Aorta (tissue), 5 donors: ENCODE measurements around the gene MAPK14. TPM values are rescaled to one million over a fixed set of nuclear protein-coding genes. Genes with fewer than 3 reads are reported as not detected.

Experiments used
- ATAC-seq: fragments of 200-7000 bp; cut with Tn5 transposase; one replicate; pipeline ENCODE4 v1.9.1; 2022; ENCODE audit warnings: moderate library complexity; ENCODE audit not compliant: low FRiP score
- DNase-seq, 2 donors: peaks; one replicate each; pipeline ENCODE4 v3.0.0-alpha.2; 2020
- H3K27ac ChIP-seq, 2 donors: one replicate each; pipeline ENCODE4 v1.5.1; 2013; ENCODE audit warnings: low read length in 2 of 2, mild to moderate bottlenecking in 2 of 2, moderate library complexity in 2 of 2, control low read depth in 1 of 2, inconsistent platforms in 1 of 2, low read depth in 1 of 2
- H3K27me3 ChIP-seq, 2 donors: one replicate each; pipeline ENCODE4 v1.6.1; 2013; ENCODE audit warnings: control low read depth in 1 of 2, low read length in 1 of 2, mild to moderate bottlenecking in 1 of 2, moderate library complexity in 1 of 2; ENCODE audit not compliant: insufficient read depth in 2 of 2, control insufficient read depth in 1 of 2
- H3K36me3 ChIP-seq, 2 donors: one replicate each; pipeline ENCODE4 v1.6.1; 2013; ENCODE audit warnings: control low read depth in 1 of 2, low read length in 1 of 2, mild to moderate bottlenecking in 1 of 2; ENCODE audit not compliant: insufficient read depth in 2 of 2, control insufficient read depth in 1 of 2
- H3K4me1 ChIP-seq, 2 donors: one replicate each; pipeline ENCODE4 v1.6.1; 2013; ENCODE audit warnings: low read length in 2 of 2, control low read depth in 1 of 2, mild to moderate bottlenecking in 1 of 2, moderate library complexity in 1 of 2; ENCODE audit not compliant: insufficient read depth in 2 of 2, control insufficient read depth in 1 of 2
- H3K4me3 ChIP-seq, 2 donors: one replicate each; pipeline ENCODE4 v1.5.1; 2013; ENCODE audit warnings: low read length in 2 of 2, control low read depth in 1 of 2, mild to moderate bottlenecking in 1 of 2
- H3K9me3 ChIP-seq: one replicate; pipeline ENCODE4 v1.6.1; 2013; ENCODE audit warnings: mild to moderate bottlenecking, low read length; ENCODE audit not compliant: control insufficient read depth
- WGBS, 2 donors: extraction: QIAGEN DNeasy Blood & Tissue Kit; methylation state at CpG; one replicate each; pipeline ENCODE4 v1.1.7; 2013; 5-methylcytosine and 5-hydroxymethylcytosine counted together
- intact Hi-C, 2 donors: fragments of 100-400 bp; cut with DNase I; formaldehyde crosslinking; loops; one replicate each; pipeline versions ENCODE4 v1.14.2 to v1.15.0; 2022
- polyA plus RNA-seq, 2 donors: library from polyadenylated mRNA; stranded (reverse); fragments of 200-250 nt; gene quantifications; one replicate each; pipeline ENCODE4 v1.2.3, GENCODE V29; 2013
- total RNA-seq, 2 donors: library from RNA; stranded (reverse); fragmentation: NEBNext Ultra II Directional; extraction: Animal tissue kit (Norgen Biotek cat#: 25700); gene quantifications; one replicate each; pipeline ENCODE4 v1.2.1, GENCODE V29; 2021
- donor health status: healthy with polysubstance abuse.
- donor health status: Bipolar disorder and iron deficiency.
- donor health status: DM: no; HTN: no; CAD: no.
- donor health status: DM: no; HTN: no; CAD: no.
- donor health status: DM: yes; HTN: yes; CAD: no.

The MAPK14 gene
- total and polyA plus RNA-seq, 4 donors: 19.8 to 62.0 (median 38.5) TPM

DNA sequence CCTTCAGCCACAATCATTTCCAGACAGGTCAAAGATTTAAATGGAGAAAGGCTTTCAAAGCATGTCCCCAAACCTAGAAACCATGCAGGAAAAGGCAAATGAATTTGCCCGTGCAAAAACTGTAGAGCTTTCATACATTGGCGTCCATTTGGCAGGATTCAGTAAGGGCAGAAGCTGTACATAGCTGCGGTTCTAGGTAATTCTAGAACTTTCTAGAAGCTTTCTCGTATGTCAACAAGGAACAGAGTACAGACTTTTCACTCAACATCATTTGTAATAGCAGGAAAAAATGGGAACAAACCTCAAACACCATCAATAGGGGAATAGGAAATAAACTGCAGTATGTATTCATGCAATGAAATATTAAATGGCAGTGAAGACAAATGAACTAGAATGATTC lies 91.6 kb downstream of the MAPK14 start:
- no peaks in the 10 kb centered on the region for H3K4me1 ChIP-seq
- intact Hi-C loops: no loop called here
- H3K36me3 ChIP-seq: peaks cover 0 to 2% of the 10 kb centered on the region in 2 donors
- no peak overlapping the region for H3K4me3 ChIP-seq
- WGBS, 2 donors: 74 to 79% methylated on average over 4 of the region's 4 CpGs
- H3K9me3 ChIP-seq: no peaks in the 10 kb centered on the region
- ATAC-seq (no peak), DNase-seq (no peak)
- H3K27ac ChIP-seq: no peak overlapping the region
- H3K27me3 ChIP-seq: no peaks in the 10 kb centered on the region

DNA sequence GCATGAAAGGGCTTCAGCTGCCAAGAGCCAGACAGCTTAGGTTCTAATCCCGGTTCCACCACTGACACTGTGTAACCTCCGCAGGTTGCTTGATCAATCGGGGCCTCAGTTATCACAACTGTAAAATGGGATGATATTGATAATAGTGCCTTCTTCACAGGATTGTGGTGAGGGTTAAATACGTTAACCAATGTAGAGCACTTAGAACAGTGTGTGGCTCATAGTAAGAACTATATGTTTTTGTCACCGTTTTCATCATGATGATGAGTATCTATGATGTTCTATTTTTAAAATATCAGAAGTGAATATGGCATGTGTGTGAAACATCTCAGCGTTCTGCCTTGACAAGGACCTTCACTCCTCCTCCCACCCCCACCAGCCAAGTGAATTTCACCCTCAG lies 92.4 kb downstream of the MAPK14 start:
- no peaks in the 10 kb centered on the region for H3K4me1 ChIP-seq
- no peaks in the 10 kb centered on the region for H3K9me3 ChIP-seq
- H3K36me3 ChIP-seq: peaks cover 0 to 2% of the 10 kb centered on the region in 2 donors
- WGBS, 2 donors: 87 to 89% methylated on average over 6 of the region's 6 CpGs
- H3K27me3 ChIP-seq: no peaks in the 10 kb centered on the region
- no peak overlapping the region for H3K4me3 ChIP-seq
- no peak for DNase-seq
- intact Hi-C loops: loop anchor here (5.0 to 10.0 kb wide), 3 partner anchors 75 to 247 kb away; partner anchors contain the start of gene BRPF3 (in 1 of the 2)
- ATAC-seq: no peak
- no peak overlapping the region for H3K27ac ChIP-seq

DNA sequence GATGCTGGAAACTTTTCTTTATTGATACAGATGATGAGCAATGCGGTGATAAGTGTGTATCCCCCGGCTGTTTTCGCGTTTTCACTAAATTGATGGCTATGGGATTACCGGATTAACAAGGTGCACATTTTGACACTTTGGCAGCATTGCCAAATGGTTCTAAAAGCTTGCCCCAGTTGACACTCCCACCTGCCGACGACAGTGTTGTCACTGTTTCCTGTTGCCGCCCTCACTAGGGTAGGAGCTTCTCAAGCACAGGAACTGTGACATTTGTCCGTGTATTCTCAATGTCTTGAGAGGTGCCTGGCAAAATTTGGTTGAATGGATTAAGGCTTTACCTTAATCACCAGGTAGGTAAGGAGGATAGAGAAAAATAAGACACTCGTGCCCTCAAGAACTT lies 92.9 kb downstream of the MAPK14 start:
- Histone ChIP-seq H3K4me3 (no peak overlapping the region), H3K4me1 (no peaks in the 10 kb centered on the region), H3K36me3 (peaks cover 0 to 2% of the 10 kb centered on the region in 2 donors), H3K27me3 (no peaks in the 10 kb centered on the region), H3K27ac (no peak overlapping the region), H3K9me3 (no peaks in the 10 kb centered on the region)
- intact Hi-C loops: loop anchor here (5.0 to 10.0 kb wide), 3 partner anchors 74 to 247 kb away; partner anchors contain the start of gene BRPF3 (in 1 of the 2)
- ATAC-seq: no peak
- DNase-seq: no peak
- WGBS, 2 donors: 52 to 54% methylated on average over 10 of the region's 10 CpGs

DNA sequence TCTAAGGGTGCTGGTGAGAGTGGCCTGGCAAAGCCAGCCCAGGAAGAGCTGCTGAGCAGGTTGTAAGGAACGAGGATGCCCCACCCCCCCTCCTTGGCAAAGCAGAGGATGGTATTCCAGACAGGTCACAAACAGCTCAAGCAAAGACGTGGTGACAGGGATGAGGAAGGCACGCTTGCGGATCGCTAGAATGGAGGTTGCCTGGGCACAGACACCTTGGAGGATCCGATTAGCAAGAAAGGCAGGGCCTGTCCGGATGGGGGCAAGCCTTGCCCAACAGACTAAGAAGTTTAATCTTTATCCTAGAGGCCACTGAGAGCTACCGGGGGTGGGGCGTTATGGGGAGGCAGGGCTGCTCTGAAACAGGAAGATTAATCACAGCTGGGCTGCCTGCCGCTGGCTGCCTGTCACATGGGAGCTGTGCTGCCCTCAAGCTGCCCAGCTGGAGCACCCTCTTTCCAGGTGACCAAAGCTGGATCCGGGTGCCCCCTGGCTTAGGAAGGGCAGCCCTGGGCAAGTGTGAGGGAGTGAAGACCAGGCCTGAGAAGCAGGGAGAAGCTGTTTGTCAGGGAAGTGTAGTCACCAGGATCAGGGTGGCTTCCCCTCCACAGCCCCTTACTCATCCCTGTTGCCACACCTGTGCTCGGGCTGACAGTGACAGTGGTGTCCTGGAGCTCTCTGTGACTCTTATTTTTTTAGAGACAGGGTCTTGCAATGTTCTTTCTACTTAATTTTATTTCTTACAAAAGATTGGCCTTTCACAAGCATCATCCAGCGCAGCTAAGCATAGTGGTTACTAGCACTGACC lies 93.6 kb downstream of the MAPK14 start:
- intact Hi-C loops: loop anchor here (5.0 to 10.0 kb wide), 3 partner anchors 74 to 246 kb away; partner anchors contain the start of gene BRPF3 (in 1 of the 2)
- peak in 1 of 2 donors; percentile 80 for DNase-seq
- Histone ChIP-seq H3K36me3 (peaks cover 0 to 2% of the 10 kb centered on the region in 2 donors), H3K27ac (no peak overlapping the region), H3K27me3 (no peaks in the 10 kb centered on the region), H3K4me1 (no peaks in the 10 kb centered on the region), H3K9me3 (no peaks in the 10 kb centered on the region), H3K4me3 (no peak overlapping the region)
- WGBS, 2 donors: 43 to 48% methylated on average over 13 of the region's 13 CpGs
- peak; percentile 22 for ATAC-seq

DNA sequence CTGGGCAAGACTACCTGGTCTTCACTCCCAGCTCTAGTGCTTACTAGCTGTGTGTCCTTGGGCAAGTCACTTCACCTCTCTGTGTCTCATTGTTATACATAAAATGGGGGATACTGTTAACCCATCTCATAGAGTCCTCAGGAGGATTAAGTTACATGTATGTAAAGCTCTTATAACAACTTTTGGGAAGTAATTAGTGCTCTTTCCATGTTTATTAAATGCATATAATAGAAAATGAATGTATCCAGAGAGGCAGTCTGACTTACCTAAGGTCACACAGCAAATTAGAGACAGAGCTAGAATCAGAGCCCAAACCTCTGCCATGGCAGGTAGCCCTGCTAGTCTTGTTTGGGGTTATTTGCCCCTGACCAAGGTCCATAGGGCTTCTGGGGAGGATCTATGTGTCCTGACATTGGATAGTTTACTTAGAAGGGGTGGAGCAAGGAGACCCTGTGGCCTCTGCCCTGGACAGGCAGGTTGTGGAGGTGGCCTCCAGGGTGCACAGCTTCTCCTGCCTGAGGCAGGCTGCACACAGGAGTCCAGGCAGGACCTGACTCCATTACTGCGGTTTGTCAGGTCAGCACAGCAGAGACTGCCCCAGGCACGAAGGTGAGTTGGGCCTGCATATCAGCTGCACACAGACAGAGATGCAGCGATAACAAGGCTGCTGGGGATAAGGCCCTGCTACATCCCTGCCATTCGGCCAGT lies 94.3 kb downstream of the MAPK14 start:
- no peak overlapping the region for H3K27ac ChIP-seq
- no peaks in the 10 kb centered on the region for H3K9me3 ChIP-seq
- H3K4me3 ChIP-seq: no peak overlapping the region
- DNase-seq (no peak), ATAC-seq (no peak)
- H3K4me1 ChIP-seq: no peaks in the 10 kb centered on the region
- peaks cover 0 to 2% of the 10 kb centered on the region in 2 donors for H3K36me3 ChIP-seq
- 82 to 88% methylated on average over 4 of the region's 4 CpGs for WGBS, 2 donors
- intact Hi-C loops: loop anchor here (5.0 to 10.0 kb wide), 3 partner anchors 73 to 245 kb away; partner anchors contain the start of gene BRPF3 (in 1 of the 2)
- no peaks in the 10 kb centered on the region for H3K27me3 ChIP-seq

DNA sequence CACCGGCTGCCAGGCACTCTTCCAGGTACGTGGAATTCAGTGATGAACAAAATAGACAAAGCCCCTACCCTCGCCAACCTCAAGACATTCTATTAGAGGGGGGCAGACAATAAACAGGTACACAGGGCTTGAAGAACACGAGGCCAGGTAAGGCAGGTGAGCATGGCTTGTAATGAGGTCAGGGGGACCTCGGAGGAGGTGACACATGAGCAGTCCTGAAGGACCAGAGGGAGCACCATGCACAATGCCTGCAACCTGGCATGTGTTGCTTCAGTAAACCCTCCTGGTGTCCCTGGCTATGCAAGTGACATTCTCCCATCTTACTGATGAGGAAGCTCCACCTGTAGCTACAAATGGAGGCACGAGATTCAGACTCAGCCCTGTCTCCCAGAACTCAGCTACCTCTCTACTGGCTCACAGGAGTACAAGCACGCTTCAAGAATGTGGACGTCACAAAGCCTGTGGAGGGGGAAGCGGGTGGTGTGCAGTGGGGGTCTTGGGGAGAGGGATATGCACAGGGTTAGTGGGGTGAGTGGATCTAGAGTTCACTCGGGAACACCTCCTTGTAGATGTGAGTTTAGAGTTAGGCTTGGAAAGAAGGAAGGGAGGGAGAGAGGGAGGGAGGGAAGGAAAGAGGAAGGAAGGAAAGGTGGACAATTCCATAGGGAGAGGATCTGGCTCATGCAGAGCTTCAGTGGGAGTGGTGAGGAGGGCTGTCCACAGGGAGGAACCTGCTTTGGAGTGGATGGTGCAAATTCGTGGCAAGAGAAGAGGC lies 95.1 kb downstream of the MAPK14 start:
- DNase-seq (no peak), ATAC-seq (no peak)
- H3K36me3 ChIP-seq: no peaks in the 10 kb centered on the region
- no peaks in the 10 kb centered on the region for H3K9me3 ChIP-seq
- H3K27me3 ChIP-seq: no peaks in the 10 kb centered on the region
- no peaks in the 10 kb centered on the region for H3K4me1 ChIP-seq
- H3K4me3 ChIP-seq: no peak overlapping the region
- intact Hi-C loops: loop anchor here (5.0 to 10.0 kb wide), 3 partner anchors 72 to 245 kb away; partner anchors contain the start of gene BRPF3 (in 1 of the 2)
- 76 to 79% methylated on average over 11 of the region's 11 CpGs for WGBS, 2 donors
- H3K27ac ChIP-seq: no peak overlapping the region

DNA sequence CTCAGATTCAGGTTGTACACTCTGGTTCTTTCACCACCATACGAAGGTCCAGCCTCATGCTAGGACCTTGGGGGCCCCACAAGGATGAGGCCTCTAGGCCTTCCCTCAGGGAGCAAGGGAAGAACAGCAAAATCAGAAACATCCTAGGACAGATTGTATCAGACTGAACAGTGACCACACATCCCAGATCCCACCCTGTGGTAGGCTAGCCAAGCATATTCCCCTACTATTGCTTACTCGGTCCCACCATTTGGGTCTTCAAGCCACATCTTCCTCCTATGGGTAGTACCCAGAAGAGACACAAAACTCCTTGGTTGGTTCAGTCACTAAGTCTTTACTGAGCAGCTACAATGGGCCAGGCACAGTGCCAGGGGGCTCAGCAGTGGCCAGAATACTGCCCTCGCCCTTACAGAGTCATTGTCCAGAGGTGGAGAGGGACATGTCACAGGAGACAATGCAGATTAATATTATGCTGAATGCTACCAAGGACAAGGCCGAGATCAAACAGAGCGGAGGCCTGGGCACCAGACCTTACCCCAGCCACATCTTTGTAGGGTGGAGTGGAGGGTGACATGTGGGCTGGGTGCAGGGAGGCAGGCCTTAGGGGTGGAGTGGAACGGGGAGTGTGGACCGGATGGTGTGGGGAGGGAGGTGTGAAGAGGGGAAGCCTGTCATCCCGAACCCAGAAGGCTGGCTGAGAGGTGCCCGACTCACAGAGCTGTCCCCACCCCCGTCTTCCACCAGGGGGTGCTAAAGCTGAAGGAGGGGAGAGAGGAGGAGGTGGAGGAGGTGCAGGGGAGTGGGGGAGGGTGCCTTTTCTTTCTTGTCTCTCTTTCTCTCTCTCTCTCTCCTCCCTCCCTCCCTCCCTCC lies 95.9 kb downstream of the MAPK14 start:
- no peaks in the 10 kb centered on the region for H3K36me3 ChIP-seq
- WGBS, 2 donors: 37 to 41% methylated on average over 9 to 10 of the region's 10 CpGs
- no peak overlapping the region for H3K27ac ChIP-seq
- no peaks in the 10 kb centered on the region for H3K4me1 ChIP-seq
- H3K9me3 ChIP-seq: no peaks in the 10 kb centered on the region
- intact Hi-C loops: loop anchor here (2.0 to 10.0 kb wide), 4 partner anchors 71 to 244 kb away; partner anchors contain the start of gene BRPF3 (in 1 of the 2)
- peak; percentile 88 to 92 for DNase-seq
- peak; percentile 87 for ATAC-seq
- H3K27me3 ChIP-seq: no peaks in the 10 kb centered on the region
- no peak overlapping the region for H3K4me3 ChIP-seq
